T-helper 2 cell treated with Interferon-gamma antibody and Interleukin-4, amounts not matched to agents 100 ng/mL and 5 ng/mL, for 36 hours (primary cell): ENCODE results near the gene ZRANB3. TPM values are rescaled to one million over a fixed set of nuclear protein-coding genes. Genes with fewer than 3 reads are reported as not detected.
"Not testable (repeated sequence)": the region's sequence is repeated elsewhere in the genome, so short reads cannot be mapped to it uniquely, and the experiment has no call there.

Source experiments
- intact Hi-C: fragments of 100-400 bp; cut with micrococcal nuclease; formaldehyde crosslinking; loops from one replicate; pipeline ENCODE4 v1.15.1; 2023
- total RNA-seq: library from RNA; stranded (reverse); gene quantifications from 2 replicates; pipeline ENCODE4 v1.2.3, GENCODE V29; 2022

ZRANB3 gene
- total RNA-seq, result 5.4 and 7.3 TPM in 2 replicates

- intact Hi-C loops, result loop anchor here (1.0 to 5.0 kb wide), 9 partner anchors 58 to 1413 kb away; partner anchors contain the start of genes CCNT2, MCM6, RAB3GAP1 and UBXN4
Measured at GRCh38 chr2:135530313-135531230, at the start of gene ZRANB3. Gene ZRANB3, minus strand, starts transcription at chr2:135531218.

GRCh38 chr2:135573620-135574019, 42.6 kb upstream of the ZRANB3 start:
- intact Hi-C loops, result no loop called here

- intact Hi-C loops, result no loop called here
Measured at GRCh38 chr2:135570884-135571283, 39.9 kb upstream of the ZRANB3 start.

DNA sequence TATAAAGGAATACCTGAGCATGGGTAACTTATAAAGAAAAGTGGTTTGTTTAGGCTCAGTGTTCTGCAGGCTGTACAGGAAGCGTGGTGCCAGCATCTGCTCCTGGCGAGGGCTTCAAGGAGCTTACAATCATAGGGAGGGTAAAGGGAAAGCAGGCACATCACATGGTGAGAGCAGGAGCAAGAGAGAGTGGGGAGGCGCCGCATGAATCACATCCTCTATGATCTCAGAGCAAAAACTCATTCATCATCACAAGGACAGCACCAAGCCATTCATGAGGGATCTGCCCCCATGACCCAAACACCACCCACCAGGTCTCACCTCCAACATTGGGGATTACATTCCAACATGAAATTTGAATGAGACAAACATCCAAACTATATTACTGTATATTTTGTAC, 32.8 kb upstream of the ZRANB3 start:
- intact Hi-C loops, result no loop called here

GRCh38 chr2:135561925-135562324, 30.9 kb upstream of the ZRANB3 start:
- intact Hi-C loops, result no loop called here

- intact Hi-C loops, result no loop called here
Measured at GRCh38 chr2:135557530-135557929, 26.5 kb upstream of the ZRANB3 start.

DNA sequence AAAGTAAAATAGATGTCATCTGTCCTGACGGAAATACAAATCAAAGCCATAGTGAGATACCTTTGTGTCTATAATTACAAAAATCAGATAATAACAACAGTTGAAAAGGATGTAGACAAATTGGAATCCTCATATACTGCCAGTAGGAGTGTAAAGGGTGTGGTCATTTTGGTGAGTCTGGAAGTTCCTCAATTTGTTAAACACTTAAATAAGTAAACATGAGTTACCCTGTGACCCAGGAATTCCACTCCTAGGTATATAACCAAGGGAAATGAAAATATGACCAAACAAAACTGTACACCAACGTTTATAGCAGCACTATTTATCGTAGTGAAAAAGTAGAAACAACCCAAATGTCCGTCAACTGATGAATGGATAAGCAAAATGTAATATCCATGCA, 24.3 kb upstream of the ZRANB3 start:
- intact Hi-C loops, result no loop called here

- intact Hi-C loops, result no loop called here
Measured at GRCh38 chr2:135552887-135553286, 21.9 kb upstream of the ZRANB3 start.

- intact Hi-C loops, result no loop called here
Measured at GRCh38 chr2:135551356-135551755, 20.3 kb upstream of the ZRANB3 start.

- intact Hi-C loops, result no loop called here
Measured at GRCh38 chr2:135547311-135547710, 16.3 kb upstream of the ZRANB3 start.

GRCh38 chr2:135546436-135546835, 15.4 kb upstream of the ZRANB3 start:
- intact Hi-C loops, result no loop called here

DNA sequence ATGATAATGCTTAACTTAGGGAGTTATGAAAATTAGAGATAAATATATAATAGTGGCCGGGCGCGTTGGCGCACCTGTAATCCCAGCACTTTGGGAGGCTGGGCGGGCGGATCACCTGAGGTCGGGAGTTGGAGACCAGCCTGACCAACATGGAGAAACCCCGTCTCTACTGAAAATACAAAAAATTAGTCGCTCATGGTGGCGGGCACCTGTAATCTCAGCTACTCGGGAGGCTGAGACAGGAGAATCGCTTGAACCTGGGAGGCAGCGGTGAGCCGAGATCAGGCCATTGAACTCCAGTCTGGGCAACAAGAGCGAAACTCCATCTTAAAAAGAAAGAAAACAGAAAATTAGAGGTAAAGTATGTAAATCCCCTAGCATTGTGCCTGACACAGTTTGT, 2.5 kb upstream of the ZRANB3 start:
- intact Hi-C loops, result loop anchor here (5.0 kb wide), 3 partner anchors 61 to 1416 kb away; no protein-coding TSS in a partner anchor

GRCh38 chr2:135532581-135532980, 1.6 kb upstream of the ZRANB3 start:
- intact Hi-C loops, result loop anchor here (5.0 kb wide), 3 partner anchors 60 to 1415 kb away; no protein-coding TSS in a partner anchor

DNA sequence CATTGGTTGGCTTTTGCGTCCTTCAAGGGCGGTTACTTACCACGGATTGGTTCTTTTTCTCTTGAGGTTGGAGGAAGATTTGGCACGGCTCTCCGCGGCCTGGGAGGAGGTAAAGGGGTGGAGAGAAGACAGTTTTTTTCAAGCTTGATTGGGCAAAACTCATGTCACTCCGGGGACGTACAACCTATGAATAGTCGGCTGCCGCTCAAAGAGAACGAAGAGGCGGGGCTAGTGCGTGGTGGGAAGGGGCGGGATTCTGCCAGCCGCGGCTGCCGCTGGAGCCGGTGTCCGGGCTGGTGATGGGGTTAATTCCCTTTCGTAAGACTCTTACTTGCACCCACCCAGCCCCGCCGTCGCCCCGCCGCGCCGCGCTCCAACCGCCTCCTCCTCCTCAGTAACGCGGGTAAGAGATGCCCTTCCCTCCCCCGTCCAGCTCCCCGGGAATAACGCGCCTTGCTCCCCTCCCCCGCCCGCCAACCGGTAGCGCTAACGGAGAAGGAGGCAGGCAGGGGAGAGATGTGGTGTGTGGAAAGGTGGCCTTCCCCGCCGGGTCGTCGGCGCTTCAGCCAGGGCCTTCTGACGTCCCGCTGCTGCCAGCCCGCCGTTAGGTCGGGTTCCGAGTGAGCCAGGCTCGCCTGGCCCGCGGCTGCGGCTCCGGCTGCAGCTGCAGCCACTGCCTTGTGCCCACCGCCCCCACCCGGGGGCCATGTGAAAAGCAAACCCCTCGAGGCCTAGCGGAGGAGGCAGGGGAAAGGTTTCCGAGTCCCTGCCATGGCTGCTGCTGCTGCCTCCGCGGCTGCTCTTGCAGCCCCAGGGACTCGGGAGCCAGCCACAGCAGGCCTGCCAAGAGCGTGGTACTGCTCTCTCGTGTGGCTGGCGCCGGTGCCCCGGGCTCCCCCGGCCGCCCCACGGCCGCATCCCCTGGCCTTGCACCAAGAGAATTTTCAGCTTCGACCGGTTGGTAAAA, 496 bp upstream of the ZRANB3 start, which contains the start of gene R3HDM1:
TSS of gene R3HDM1 (plus strand) at position 254 of the 967 bp plus-strand sequence. CDS start 73,362 bp downstream, outside the sequence.
- intact Hi-C loops, result loop anchor here (1.0 to 5.0 kb wide), 6 partner anchors 59 to 1414 kb away; partner anchors contain the start of gene UBXN4

DNA sequence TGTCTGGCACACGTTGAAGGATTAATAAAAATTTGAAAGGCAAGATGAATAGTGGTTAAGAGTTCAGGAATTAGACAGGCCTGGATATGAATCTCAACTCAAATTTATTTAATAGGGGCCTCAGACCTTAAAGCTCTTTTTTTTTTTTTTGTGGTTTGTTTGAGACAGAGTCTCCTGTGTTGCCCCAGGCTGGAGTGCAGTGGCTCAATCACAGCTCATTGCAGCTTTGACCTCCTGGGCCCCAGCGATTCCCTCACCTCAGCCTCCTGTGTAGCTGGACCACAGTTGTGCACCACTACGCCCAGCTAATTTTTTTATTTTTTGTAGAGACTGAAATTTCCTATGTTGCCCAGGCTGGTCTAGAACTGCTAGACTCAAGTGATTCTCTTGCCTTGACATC, 3.0 kb downstream of the ZRANB3 start:
- intact Hi-C loops, result no loop called here

- intact Hi-C loops, result no loop called here
Measured at GRCh38 chr2:135525786-135526185, 5.2 kb downstream of the ZRANB3 start.

GRCh38 chr2:135512099-135512498, 18.9 kb downstream of the ZRANB3 start:
- intact Hi-C loops, result no loop called here

GRCh38 chr2:135510577-135510976, 20.4 kb downstream of the ZRANB3 start:
- intact Hi-C loops, result no loop called here

- intact Hi-C loops, result no loop called here
Measured at GRCh38 chr2:135504811-135505210, 26.2 kb downstream of the ZRANB3 start.

DNA sequence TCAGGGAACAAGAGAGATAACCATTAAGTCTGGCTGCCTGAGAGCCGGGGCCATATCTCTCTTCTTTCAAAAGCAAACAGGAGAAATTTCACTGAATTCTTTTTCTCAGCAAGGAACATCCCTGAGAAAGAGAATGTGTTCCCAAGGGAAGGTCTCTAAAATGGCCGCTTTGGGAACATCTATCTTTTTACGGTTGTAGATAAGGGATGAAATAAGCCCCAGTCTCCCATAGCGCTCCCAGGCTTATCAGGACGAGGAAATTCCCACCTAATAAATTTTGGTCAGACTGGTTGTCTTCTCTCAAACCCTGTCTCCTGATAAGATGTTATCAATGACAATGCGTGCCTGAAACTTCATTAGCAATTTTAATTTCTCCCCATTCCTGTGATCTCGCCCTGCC, 32.4 kb downstream of the ZRANB3 start:
- intact Hi-C loops, result not testable (repeated sequence)

GRCh38 chr2:135494917-135495316, 36.1 kb downstream of the ZRANB3 start:
- intact Hi-C loops, result no loop called here
